ENCODE results near the gene PPP2R2C. TPM values are rescaled to one million over a fixed set of nuclear protein-coding genes. Genes with fewer than 3 reads are reported as not detected.

The PPP2R2C gene
- total RNA-seq, 1 donor, result under 0.01 TPM

DNA sequence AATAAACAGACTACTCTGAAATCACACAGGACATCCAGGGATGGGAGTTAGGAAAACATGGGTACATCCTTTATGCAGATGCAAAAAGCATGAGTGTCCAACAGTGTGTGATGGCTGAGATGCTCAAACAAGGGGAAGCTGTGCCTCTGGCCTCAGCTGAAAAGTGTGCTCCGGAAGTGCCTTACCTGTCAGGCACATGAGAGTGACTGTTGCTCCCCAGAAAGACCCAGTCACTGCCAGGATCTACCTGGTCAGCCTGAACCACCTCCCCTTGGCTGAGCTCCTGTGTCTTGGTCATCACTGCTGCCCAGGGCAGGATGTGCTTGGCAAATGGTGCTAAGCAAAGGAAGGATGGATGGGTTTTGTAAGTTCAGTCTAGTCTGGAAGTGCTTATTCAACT is 4.0 kb downstream of the PPP2R2C start:
- DNase-seq (ENCODE audit: insufficient read length, low spot score, missing footprints), result peak; percentile 69
- Histone ChIP-seq H2AFZ (ENCODE audit: low read length) (no peak overlapping the region), H3K4me2 (ENCODE audit: insufficient read depth, low read length) (no peak overlapping the region), H3K9me3 (ENCODE audit: low read depth, low read length) (no peaks in the 10 kb centered on the region), H3K4me3 (ENCODE audit: insufficient read depth, low read length) (no peak overlapping the region), H3K36me3 (ENCODE audit: insufficient read depth, low read length) (no peaks in the 10 kb centered on the region), H4K20me1 (ENCODE audit: insufficient read depth, low read length) (no peaks in the 10 kb centered on the region), H3K27me3 (ENCODE audit: insufficient read depth, low read length) (peaks cover 32% of the 10 kb centered on the region), H3K4me1 (ENCODE audit: insufficient read depth, low read length) (no peaks in the 10 kb centered on the region), H3K27ac (ENCODE audit: low read depth, low read length) (no peak overlapping the region), H3K79me2 (ENCODE audit: insufficient read depth, low read length) (no peaks in the 10 kb centered on the region)
- TF ChIP-seq, protein P1, sequence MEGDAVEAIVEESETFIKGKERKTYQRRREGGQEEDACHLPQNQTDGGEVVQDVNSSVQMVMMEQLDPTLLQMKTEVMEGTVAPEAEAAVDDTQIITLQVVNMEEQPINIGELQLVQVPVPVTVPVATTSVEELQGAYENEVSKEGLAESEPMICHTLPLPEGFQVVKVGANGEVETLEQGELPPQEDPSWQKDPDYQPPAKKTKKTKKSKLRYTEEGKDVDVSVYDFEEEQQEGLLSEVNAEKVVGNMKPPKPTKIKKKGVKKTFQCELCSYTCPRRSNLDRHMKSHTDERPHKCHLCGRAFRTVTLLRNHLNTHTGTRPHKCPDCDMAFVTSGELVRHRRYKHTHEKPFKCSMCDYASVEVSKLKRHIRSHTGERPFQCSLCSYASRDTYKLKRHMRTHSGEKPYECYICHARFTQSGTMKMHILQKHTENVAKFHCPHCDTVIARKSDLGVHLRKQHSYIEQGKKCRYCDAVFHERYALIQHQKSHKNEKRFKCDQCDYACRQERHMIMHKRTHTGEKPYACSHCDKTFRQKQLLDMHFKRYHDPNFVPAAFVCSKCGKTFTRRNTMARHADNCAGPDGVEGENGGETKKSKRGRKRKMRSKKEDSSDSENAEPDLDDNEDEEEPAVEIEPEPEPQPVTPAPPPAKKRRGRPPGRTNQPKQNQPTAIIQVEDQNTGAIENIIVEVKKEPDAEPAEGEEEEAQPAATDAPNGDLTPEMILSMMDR (IDR thresholded peaks at IDR 0.05; ENCODE audit: extremely low read depth, low read depth, low read length), result no peak

DNA sequence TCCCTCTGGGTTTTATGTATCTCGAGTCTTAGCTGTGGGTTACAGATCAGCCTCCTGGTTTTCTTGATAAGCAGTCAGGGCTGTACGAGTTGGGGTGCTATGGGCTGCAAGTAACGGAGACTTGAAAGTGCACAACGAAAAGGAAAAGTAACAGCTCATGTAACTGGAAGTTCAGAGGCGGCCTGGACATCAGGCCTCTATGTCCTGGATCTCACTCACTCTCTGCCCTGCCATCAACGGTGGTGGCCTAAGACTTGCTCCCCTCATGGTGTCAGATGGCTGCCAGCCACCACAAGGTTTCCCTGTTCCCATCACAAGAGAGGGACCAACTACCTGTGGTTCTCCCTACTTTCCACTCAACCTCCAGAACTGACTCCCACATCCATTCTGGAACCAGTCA is 4.8 kb downstream of the PPP2R2C start:
- no peak overlapping the region for H3K27ac ChIP-seq (ENCODE audit: low read depth, low read length)
- no peaks in the 10 kb centered on the region for H4K20me1 ChIP-seq (ENCODE audit: insufficient read depth, low read length)
- TF ChIP-seq, protein P1 (IDR thresholded peaks at IDR 0.05; ENCODE audit: extremely low read depth, low read depth, low read length), result no peak
- no peaks in the 10 kb centered on the region for H3K9me3 ChIP-seq (ENCODE audit: low read depth, low read length)
- no peaks in the 10 kb centered on the region for H3K4me1 ChIP-seq (ENCODE audit: insufficient read depth, low read length)
- no peaks in the 10 kb centered on the region for H3K36me3 ChIP-seq (ENCODE audit: insufficient read depth, low read length)
- H2AFZ ChIP-seq (ENCODE audit: low read length), result no peak overlapping the region
- H3K4me3 ChIP-seq (ENCODE audit: insufficient read depth, low read length), result no peak overlapping the region
- H3K4me2 ChIP-seq (ENCODE audit: insufficient read depth, low read length), result no peak overlapping the region
- no peaks in the 10 kb centered on the region for H3K79me2 ChIP-seq (ENCODE audit: insufficient read depth, low read length)
- H3K27me3 ChIP-seq (ENCODE audit: insufficient read depth, low read length), result peaks cover 27% of the 10 kb centered on the region
- peak; percentile 65 for DNase-seq (ENCODE audit: insufficient read length, low spot score, missing footprints)

DNA sequence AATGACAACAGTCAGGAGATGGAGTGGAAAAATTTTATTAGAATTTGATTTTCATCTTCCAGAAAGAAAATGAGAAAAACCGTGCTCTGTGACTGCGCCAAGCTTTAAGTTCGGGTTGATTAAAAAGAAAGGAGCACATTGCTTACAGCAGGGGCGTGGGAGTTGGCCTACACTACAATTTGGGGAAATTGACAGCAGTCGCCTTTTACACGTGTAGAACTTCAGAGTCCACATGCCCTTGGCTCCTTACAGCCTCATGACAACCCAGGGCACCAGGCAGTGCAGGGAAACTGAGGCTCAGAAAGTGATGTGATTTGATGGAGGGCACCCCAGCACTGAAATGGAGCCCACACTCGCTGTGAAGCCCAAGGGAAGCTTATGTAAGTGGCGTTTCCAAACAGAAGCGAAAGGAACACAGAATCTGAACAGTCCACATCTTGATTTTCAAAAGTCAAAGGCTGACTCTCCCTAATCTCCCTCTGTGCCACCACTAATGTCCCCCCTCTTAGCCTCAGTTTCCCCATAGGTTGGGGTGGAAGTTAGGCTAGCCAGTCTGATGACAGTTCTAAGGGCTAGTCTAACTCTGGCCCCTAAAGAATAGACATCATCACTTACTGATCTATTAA is 5.5 kb downstream of the PPP2R2C start:
- TF ChIP-seq, protein P1 (IDR thresholded peaks at IDR 0.05; ENCODE audit: extremely low read depth, low read depth, low read length), result no peak
- H2AFZ ChIP-seq (ENCODE audit: low read length), result no peak overlapping the region
- no peaks in the 10 kb centered on the region for H3K36me3 ChIP-seq (ENCODE audit: insufficient read depth, low read length)
- no peaks in the 10 kb centered on the region for H3K9me3 ChIP-seq (ENCODE audit: low read depth, low read length)
- no peak overlapping the region for H3K4me2 ChIP-seq (ENCODE audit: insufficient read depth, low read length)
- H4K20me1 ChIP-seq (ENCODE audit: insufficient read depth, low read length), result no peaks in the 10 kb centered on the region
- no peaks in the 10 kb centered on the region for H3K79me2 ChIP-seq (ENCODE audit: insufficient read depth, low read length)
- peak; percentile 60 for DNase-seq (ENCODE audit: insufficient read length, low spot score, missing footprints)
- no peak overlapping the region for H3K4me3 ChIP-seq (ENCODE audit: insufficient read depth, low read length)
- H3K4me1 ChIP-seq (ENCODE audit: insufficient read depth, low read length), result no peaks in the 10 kb centered on the region
- H3K27ac ChIP-seq (ENCODE audit: low read depth, low read length), result no peak overlapping the region
- H3K27me3 ChIP-seq (ENCODE audit: insufficient read depth, low read length), result peaks cover 26% of the 10 kb centered on the region

DNA sequence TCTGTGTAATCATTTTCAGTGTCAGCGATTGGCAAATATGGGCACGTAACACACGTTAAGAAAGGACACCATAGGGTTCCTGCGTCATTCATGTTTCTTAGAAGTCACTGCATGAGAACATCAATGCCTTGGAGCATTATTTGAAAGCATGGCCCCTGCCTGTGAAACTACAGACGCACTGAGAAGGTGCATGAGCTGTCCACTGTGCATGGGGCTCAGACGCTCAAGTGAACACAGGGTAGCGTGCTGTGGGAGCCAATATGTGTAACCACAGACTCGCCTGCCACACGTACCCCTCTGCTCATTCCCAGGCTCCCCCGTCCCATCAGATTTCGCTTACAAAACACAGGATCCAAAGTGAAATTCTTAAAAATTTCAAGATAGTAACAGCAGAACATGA is 6.5 kb downstream of the PPP2R2C start:
- DNase-seq (ENCODE audit: insufficient read length, low spot score, missing footprints), result peak; percentile 71
- no peaks in the 10 kb centered on the region for H3K79me2 ChIP-seq (ENCODE audit: insufficient read depth, low read length)
- TF ChIP-seq, protein P1 (IDR thresholded peaks at IDR 0.05; ENCODE audit: extremely low read depth, low read depth, low read length), result no peak
- no peak overlapping the region for H2AFZ ChIP-seq (ENCODE audit: low read length)
- H3K4me3 ChIP-seq (ENCODE audit: insufficient read depth, low read length), result no peak overlapping the region
- no peaks in the 10 kb centered on the region for H3K9me3 ChIP-seq (ENCODE audit: low read depth, low read length)
- H4K20me1 ChIP-seq (ENCODE audit: insufficient read depth, low read length), result no peaks in the 10 kb centered on the region
- H3K4me1 ChIP-seq (ENCODE audit: insufficient read depth, low read length), result no peaks in the 10 kb centered on the region
- H3K4me2 ChIP-seq (ENCODE audit: insufficient read depth, low read length), result no peak overlapping the region
- H3K27ac ChIP-seq (ENCODE audit: low read depth, low read length), result no peak overlapping the region
- peaks cover 26% of the 10 kb centered on the region for H3K27me3 ChIP-seq (ENCODE audit: insufficient read depth, low read length)
- H3K36me3 ChIP-seq (ENCODE audit: insufficient read depth, low read length), result no peaks in the 10 kb centered on the region

Data from osteoblast (primary cell).